BLaER1 treated with 17β-estradiol and CSF1 and Interleukin-3, amounts not matched to agents 10 nM and 100 nM (cell line): ENCODE data around the gene INO80.

ENCODE experiments used
- H3K27ac ChIP-seq, 11 experiments: shearing (Covaris generic); formaldehyde crosslinking; 2 replicates each; pipeline ENCODE4 v1.8.1; 2022
- H3K27me3 ChIP-seq, 11 experiments: shearing (Covaris generic); formaldehyde crosslinking; 2 replicates each; pipeline ENCODE4 v1.8.1; 2022
- H3K36me3 ChIP-seq, 11 experiments: shearing (Covaris generic); formaldehyde crosslinking; 2 replicates each; pipeline ENCODE4 v1.8.1; 2022
- H3K4me1 ChIP-seq, 10 experiments: shearing (Covaris generic); formaldehyde crosslinking; 2 replicates each; pipeline ENCODE4 v1.8.1; 2022
- H3K4me2 ChIP-seq, 11 experiments: shearing (Covaris generic); formaldehyde crosslinking; 2 replicates each; pipeline ENCODE4 v1.8.1; 2022
- H3K4me3 ChIP-seq, 10 experiments: shearing (Covaris generic); formaldehyde crosslinking; 2 replicates each; pipeline ENCODE4 v1.8.1; 2022
- H3K9ac ChIP-seq, 11 experiments: shearing (Covaris generic); formaldehyde crosslinking; 2 replicates each; pipeline ENCODE4 v1.8.1; 2022
- H3K9me3 ChIP-seq, 11 experiments: shearing (Covaris generic); formaldehyde crosslinking; replicated peaks in 1 of 11; 2 replicates each; pipeline ENCODE4 v1.8.1; 2022
- H4K20me1 ChIP-seq, 11 experiments: shearing (Covaris generic); formaldehyde crosslinking; 2 replicates each; pipeline ENCODE4 v1.8.1; 2022
- Cebpa-rat ChIP-seq, 11 experiments: shearing (Covaris generic); IDR thresholded peaks; 2 replicates each; pipeline ENCODE4 v1.8.1; 2022

INO80 gene

GRCh38 chr15:40940296-40940801 is 175.7 kb downstream of the INO80 start:
- Histone ChIP-seq H3K4me2 (peak overlapping the region; percentile 89 to 100 (median 95)), H3K36me3 (peaks cover 0 to 12% (median 0%) of the 10 kb centered on the region in 11 experiments; a peak in 3 of 22 replicates), H3K4me3 (peak overlapping the region; percentile 0 to 72 (median 60); a peak in 18 of 20 replicates), H3K9me3 (no peaks in the 10 kb centered on the region), H3K9ac (peak overlapping the region; percentile 78 to 89 (median 86); a peak in 21 of 22 replicates), H3K27ac (peak overlapping the region; percentile 83 to 95 (median 88); a peak in 21 of 22 replicates), H3K27me3 (no peaks in the 10 kb centered on the region), H3K4me1 (peaks cover 80 to 88% (median 83%) of the 10 kb centered on the region in 10 experiments), H4K20me1 (peaks cover 0 to 22% (median 0%) of the 10 kb centered on the region in 11 experiments; a peak in 1 of 22 replicates)
- TF ChIP-seq Cebpa-rat (IDR thresholded peaks at IDR 0.05), result no peak

DNA sequence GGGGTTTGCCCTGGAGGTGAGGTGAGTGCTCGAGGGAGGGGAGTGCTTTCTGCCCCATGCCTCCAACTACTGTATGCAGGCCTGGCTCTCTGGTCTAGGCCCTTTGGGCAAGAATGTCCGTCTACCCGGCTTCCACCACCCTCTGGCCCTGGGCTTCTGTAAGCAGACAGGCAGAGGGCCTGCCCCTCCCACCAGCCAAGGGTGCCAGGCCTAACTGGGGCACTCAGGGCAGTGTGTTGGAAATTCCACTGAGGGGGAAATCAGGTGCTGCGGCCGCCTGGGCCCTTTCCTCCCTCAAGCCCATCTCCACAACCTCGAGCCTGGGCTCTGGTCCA is 177.6 kb downstream of the INO80 start:
- no peak for TF ChIP-seq Cebpa-rat (IDR thresholded peaks at IDR 0.05)
- no peak overlapping the region for H3K4me3 ChIP-seq
- H3K9me3 ChIP-seq, result no peaks in the 10 kb centered on the region
- H3K36me3 ChIP-seq, result peaks cover 0 to 22% (median 0%) of the 10 kb centered on the region in 11 experiments; a peak in 4 of 22 replicates
- H3K9ac ChIP-seq, result peak overlapping the region in 4 of 11 experiments; percentile 13 to 35 (median 18); a peak in 3 of 22 replicates
- H3K4me2 ChIP-seq, result peak overlapping the region; percentile 80 to 100 (median 94)
- H3K4me1 ChIP-seq, result peaks cover 76 to 96% (median 80%) of the 10 kb centered on the region in 10 experiments
- H4K20me1 ChIP-seq, result peaks cover 0 to 32% (median 0%) of the 10 kb centered on the region in 11 experiments; a peak in 2 of 22 replicates
- peak overlapping the region in 8 of 11 experiments; percentile 11 to 79 (median 50); a peak in 13 of 22 replicates for H3K27ac ChIP-seq
- peaks cover 0 to 3% (median 0%) of the 10 kb centered on the region in 11 experiments; a peak in 1 of 22 replicates for H3K27me3 ChIP-seq

DNA sequence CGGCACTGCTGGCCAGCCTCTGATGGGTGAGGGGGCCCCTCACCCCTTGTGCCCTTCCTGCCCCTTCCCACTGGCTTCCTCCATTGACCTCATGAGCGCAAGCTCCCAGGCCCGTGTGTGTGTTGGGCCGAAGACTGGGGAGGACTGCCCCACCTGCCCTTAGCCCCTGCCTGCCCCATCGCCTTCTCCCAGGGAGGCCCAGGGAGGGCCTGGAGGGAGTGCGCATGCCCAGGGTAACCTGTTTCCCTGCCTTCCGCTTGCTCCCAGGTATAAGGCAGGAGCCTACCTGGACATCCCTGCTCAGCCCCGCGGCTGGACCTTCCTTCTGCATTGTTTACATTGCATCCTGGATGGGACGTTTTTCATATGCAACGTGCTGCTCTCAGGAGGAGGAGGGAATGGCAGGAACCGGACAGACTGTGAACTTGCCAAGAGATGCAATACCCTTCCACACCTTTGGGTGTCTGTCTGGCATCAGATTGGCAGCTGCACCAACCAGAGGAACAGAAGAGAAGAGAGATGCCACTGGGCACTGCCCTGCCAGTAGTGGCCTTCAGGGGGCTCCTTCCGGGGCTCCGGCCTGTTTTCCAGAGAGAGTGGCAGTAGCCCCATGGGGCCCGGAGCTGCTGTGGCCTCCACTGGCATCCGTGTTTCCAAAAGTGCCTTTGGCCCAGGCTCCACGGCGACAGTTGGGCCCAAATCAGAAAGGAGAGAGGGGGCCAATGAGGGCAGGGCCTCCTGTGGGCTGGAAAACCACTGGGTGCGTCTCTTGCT is 178.1 kb downstream of the INO80 start:
- no peak for TF ChIP-seq Cebpa-rat (IDR thresholded peaks at IDR 0.05)
- peak overlapping the region in 6 of 10 experiments; percentile 2 to 44 (median 14); a peak in 6 of 20 replicates for H3K4me3 ChIP-seq
- peak overlapping the region; percentile 80 to 100 (median 94) for H3K4me2 ChIP-seq
- H3K27ac ChIP-seq, result peak overlapping the region; percentile 22 to 80 (median 64); a peak in 20 of 22 replicates
- peaks cover 0 to 34% (median 0%) of the 10 kb centered on the region in 11 experiments; a peak in 3 of 22 replicates for H4K20me1 ChIP-seq
- peaks cover 0 to 22% (median 0%) of the 10 kb centered on the region in 11 experiments; a peak in 4 of 22 replicates for H3K36me3 ChIP-seq
- peak overlapping the region in 9 of 11 experiments; percentile 44 to 74 (median 62); a peak in 18 of 22 replicates for H3K9ac ChIP-seq
- peaks cover 71 to 96% (median 79%) of the 10 kb centered on the region in 10 experiments for H3K4me1 ChIP-seq
- peaks cover 0 to 8% (median 4%) of the 10 kb centered on the region in 11 experiments; a peak in 18 of 22 replicates for H3K27me3 ChIP-seq
- H3K9me3 ChIP-seq, result no peaks in the 10 kb centered on the region

DNA sequence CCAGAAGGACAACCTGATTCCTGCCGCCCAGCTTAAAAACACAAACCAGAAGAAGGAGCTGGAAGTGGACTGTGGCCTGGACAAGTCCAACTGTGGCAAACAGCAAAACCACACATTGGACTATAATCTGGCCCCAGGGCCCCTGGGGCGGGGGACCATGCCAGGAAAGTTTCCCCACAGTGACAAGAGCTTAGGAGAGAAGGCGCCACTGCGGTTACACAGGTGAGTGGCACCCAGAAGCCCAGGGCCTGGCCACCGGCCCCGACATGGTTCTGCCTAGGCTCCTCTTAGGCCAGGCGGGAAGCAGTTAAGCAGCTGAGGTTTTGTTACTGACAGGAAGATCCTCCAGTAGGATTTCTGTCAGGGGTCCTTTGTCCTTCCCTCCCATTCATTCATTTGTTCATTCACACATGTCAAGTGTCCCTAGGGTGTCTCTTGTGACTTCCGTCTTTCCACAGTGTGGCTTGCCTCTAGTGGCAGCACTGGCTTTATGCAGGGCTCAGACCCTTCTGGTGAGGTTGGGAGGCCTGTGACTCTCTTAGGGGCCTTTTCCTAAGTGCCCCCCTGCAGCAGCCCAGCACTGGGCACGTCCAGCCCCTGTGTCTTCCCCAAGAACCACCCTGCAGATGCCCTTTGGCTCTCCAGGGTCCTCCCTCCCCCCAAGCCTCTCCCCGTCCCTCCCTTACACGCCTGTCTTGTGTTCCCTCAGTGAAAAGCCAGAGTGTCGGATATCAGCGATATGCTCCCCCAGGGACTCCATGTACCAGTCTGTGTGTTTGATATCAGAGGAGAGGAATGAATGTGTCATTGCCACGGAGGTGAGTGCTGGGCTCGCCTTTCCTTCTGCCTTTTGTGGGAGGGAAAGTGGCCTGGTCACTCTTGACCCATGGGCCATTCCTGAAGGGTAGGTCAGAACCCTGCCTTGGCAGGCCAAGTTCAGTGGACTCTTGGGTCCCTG is 179.1 kb downstream of the INO80 start:
- Histone ChIP-seq H3K4me3 (peak overlapping the region in 7 of 10 experiments; percentile 2 to 44 (median 14); a peak in 8 of 20 replicates), H3K4me1 (peaks cover 70 to 96% (median 79%) of the 10 kb centered on the region in 10 experiments), H3K36me3 (peaks cover 0 to 22% (median 0%) of the 10 kb centered on the region in 11 experiments; a peak in 4 of 22 replicates), H3K4me2 (peak overlapping the region; percentile 80 to 100 (median 94)), H3K9ac (peak overlapping the region in 10 of 11 experiments; percentile 21 to 74 (median 62); a peak in 19 of 22 replicates), H3K27me3 (peaks cover 9 to 18% (median 13%) of the 10 kb centered on the region in 11 experiments), H3K27ac (peak overlapping the region; percentile 22 to 80 (median 64); a peak in 19 of 22 replicates), H4K20me1 (peaks cover 0 to 44% (median 0%) of the 10 kb centered on the region in 11 experiments; a peak in 3 of 22 replicates), H3K9me3 (no peaks in the 10 kb centered on the region)
- TF ChIP-seq Cebpa-rat (IDR thresholded peaks at IDR 0.05), result no peak

- peaks cover 16 to 25% (median 20%) of the 10 kb centered on the region in 11 experiments for H3K27me3 ChIP-seq
- peaks cover 0 to 51% (median 0%) of the 10 kb centered on the region in 11 experiments; a peak in 7 of 22 replicates for H4K20me1 ChIP-seq
- peak overlapping the region in 9 of 11 experiments; percentile 42 to 80 (median 71); a peak in 15 of 22 replicates for H3K27ac ChIP-seq
- peaks cover 70 to 100% (median 80%) of the 10 kb centered on the region in 10 experiments for H3K4me1 ChIP-seq
- H3K4me2 ChIP-seq, result peak overlapping the region; percentile 80 to 100 (median 94)
- H3K36me3 ChIP-seq, result peaks cover 0 to 22% (median 0%) of the 10 kb centered on the region in 11 experiments; a peak in 4 of 22 replicates
- peak overlapping the region in 9 of 11 experiments; percentile 4 to 74 (median 61); a peak in 15 of 22 replicates for H3K9ac ChIP-seq
- TF ChIP-seq Cebpa-rat (IDR thresholded peaks at IDR 0.05), result no peak
- H3K4me3 ChIP-seq, result 0 out of 20 replicates have a peak overlapping the region, but pooled peaks of 1 of the 10 experiments have one; percentile 3
- no peaks in the 10 kb centered on the region for H3K9me3 ChIP-seq
Measured at GRCh38 chr15:40936234-40936708, 179.8 kb downstream of the INO80 start.

DNA sequence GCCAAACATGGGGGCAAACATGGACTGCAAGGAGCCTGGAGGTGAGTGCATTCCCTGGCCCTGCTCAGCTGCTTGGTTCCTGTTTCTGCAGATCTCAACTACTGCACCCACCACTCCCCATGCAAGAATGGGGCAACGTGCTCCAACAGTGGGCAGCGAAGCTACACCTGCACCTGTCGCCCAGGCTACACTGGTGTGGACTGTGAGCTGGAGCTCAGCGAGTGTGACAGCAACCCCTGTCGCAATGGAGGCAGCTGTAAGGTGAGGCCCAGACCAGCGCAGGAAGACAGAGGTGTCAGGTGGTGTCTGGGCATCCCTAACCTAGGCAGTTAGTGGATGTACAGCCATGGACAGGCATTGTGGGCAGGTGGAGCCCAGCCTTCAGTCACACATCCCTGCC is 181.6 kb downstream of the INO80 start:
- H3K27me3 ChIP-seq, result peaks cover 34 to 43% (median 39%) of the 10 kb centered on the region in 11 experiments

DNA sequence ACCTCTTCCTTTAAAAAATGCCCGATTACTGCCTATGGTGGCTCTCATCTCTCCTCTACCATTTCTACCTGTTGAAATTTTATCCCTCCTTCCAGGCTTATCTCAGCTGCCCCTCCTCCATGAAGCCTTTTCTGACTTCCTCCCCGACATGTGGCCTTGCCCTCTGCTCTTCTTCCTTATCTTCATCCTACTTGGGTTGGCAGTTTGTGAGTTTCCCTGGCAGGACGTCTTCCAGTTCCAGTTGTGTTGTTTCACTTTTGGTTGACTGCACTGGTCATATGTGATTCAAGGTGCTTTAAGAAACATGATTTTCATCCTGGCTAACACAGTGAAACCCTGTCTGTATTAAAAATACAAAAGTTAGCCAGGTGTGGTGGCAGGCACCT is 182.6 kb downstream of the INO80 start:
- Histone ChIP-seq H3K9ac (no peak overlapping the region), H3K4me3 (peak overlapping the region in 1 of 10 experiments; percentile 63; a peak in 1 of 20 replicates), H3K9me3 (no peaks in the 10 kb centered on the region), H3K4me2 (peak overlapping the region in 10 of 11 experiments; percentile 6 to 100 (median 96); a peak in 16 of 22 replicates), H3K4me1 (peaks cover 68 to 98% (median 80%) of the 10 kb centered on the region in 10 experiments), H3K27ac (no peak overlapping the region), H4K20me1 (peaks cover 0 to 77% (median 20%) of the 10 kb centered on the region in 11 experiments; a peak in 15 of 22 replicates), H3K27me3 (peaks cover 43 to 53% (median 48%) of the 10 kb centered on the region in 11 experiments), H3K36me3 (peaks cover 0 to 22% (median 0%) of the 10 kb centered on the region in 11 experiments; a peak in 4 of 22 replicates)
- TF ChIP-seq Cebpa-rat (IDR thresholded peaks at IDR 0.05), result no peak

More for the DNA sequence above, 181.6 kb downstream of the INO80 start:
- H3K4me3 ChIP-seq, result no peak overlapping the region
- no peak for TF ChIP-seq Cebpa-rat (IDR thresholded peaks at IDR 0.05)
- H3K36me3 ChIP-seq, result peaks cover 0 to 22% (median 0%) of the 10 kb centered on the region in 11 experiments; a peak in 4 of 22 replicates
- peaks cover 70 to 100% (median 80%) of the 10 kb centered on the region in 10 experiments for H3K4me1 ChIP-seq
- no peak overlapping the region for H3K9ac ChIP-seq
- H3K27ac ChIP-seq, result no peak overlapping the region
- H3K4me2 ChIP-seq, result peak overlapping the region in 3 of 11 experiments; percentile 2 to 100 (median 90); a peak in 5 of 22 replicates
- peaks cover 0 to 69% (median 12%) of the 10 kb centered on the region in 11 experiments; a peak in 15 of 22 replicates for H4K20me1 ChIP-seq
- H3K9me3 ChIP-seq, result no peaks in the 10 kb centered on the region
